Fibroblast of mammary gland (primary cell): ENCODE data around the gene PPM1J.

ENCODE experiments used
- DNase-seq: peaks from one replicate; pipeline ENCODE4 v3.0.0-alpha.2; 2010; ENCODE audit warnings: low read depth
- H3K4me3 ChIP-seq: 2 replicates; pipeline ENCODE4 v1.5.1; 2011; ENCODE audit warnings: low read depth, mild to moderate bottlenecking, low read length, moderate library complexity; ENCODE audit not compliant: control insufficient read depth
- CTCF ChIP-seq: conservative IDR thresholded peaks from 2 replicates; pipeline ENCODE4 v1.5.1; 2011; ENCODE audit warnings: low read depth, low read length, inconsistent platforms; ENCODE audit not compliant: control insufficient read depth, insufficient read depth

Gene PPM1J

GRCh38 chr1:112674986-112675727 is 40.0 kb downstream of the PPM1J start:
- peak overlapping the region; percentile 83 for H3K4me3 ChIP-seq
- TF ChIP-seq CTCF, result no peak
- peak; percentile 7 for DNase-seq

DNA sequence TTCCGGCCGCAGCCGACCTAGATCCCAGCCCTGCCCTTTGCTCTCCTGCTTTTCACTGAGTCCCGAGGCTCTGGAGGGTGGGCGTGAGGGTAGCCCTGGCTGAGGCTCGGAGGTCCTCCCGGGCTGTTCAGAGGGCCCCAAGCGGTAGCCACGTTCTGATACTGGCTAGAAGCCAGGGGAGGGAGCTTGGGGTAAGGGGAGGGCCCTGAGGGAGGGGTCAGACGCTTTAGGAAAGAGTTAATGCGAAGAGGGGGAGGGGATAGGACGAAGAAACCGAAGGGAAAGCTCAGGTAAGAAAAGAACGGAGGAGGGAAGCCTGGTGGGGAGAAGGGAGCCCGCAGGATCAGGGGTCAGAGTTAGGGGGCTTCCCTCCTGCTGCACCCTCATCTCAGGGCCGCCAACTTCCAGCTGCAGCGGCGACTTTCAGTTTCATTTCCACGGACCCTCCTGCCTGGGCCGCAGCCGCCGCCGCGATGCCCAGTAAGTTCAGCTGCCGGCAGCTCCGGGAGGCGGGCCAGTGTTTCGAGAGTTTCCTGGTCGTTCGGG is 40.6 kb downstream of the PPM1J start, which contains the start of gene MOV10:
Gene MOV10 (plus strand): TSS at position 220 of the 546 bp plus-strand sequence. CDS start 254 bp downstream, at position 474.
- TF ChIP-seq CTCF, result no peak
- peak within 1 kb of the TSS; percentile 83 for H3K4me3 ChIP-seq
- peak; percentile 65 for DNase-seq

GRCh38 chr1:112673592-112674439 is 41.3 kb downstream of the PPM1J start:
- TF ChIP-seq CTCF, result peak; percentile 63
- peak overlapping the region; percentile 83 for H3K4me3 ChIP-seq
- peak; percentile 81 for DNase-seq

GRCh38 chr1:112672842-112673241 is 42.3 kb downstream of the PPM1J start:
- TF ChIP-seq CTCF, result no peak
- peak; percentile 3 for DNase-seq
- no peak overlapping the region for H3K4me3 ChIP-seq

GRCh38 chr1:112672009-112672408 is 43.1 kb downstream of the PPM1J start:
- TF ChIP-seq CTCF, result no peak
- DNase-seq, result no peak
- H3K4me3 ChIP-seq, result no peak overlapping the region

DNA sequence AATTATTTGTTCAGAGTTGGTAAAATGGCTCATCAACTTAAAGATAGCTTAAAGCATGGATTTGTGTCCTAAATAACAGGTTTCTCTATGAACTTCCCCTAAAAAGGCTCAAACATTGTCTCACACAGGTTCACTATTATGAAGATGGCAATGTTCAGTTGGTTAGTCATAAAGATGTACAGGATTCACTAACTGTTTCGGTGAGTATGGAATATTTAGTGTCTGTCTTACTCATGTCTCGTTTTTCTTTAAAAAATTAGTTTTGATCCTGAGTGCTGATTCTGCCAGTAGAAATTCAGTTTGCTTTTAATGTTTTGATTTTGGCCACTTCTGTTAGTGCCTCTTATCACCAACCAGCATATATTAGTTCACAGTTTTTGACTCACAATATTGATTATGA is 48.2 kb downstream of the PPM1J start:
- H3K4me3 ChIP-seq, result no peak overlapping the region
- no peak for TF ChIP-seq CTCF
- no peak for DNase-seq
